GM12874 (cell line): ENCODE measurements around the gene ENPP1.

ENCODE experiments used
- CTCF ChIP-seq: IDR thresholded peaks from 2 replicates; pipeline ENCODE4 v1.5.1; 2011; ENCODE audit warnings: low read depth, mild to moderate bottlenecking, control low read depth, low read length, moderate library complexity; ENCODE audit not compliant: insufficient read depth

Gene ENPP1

GRCh38 chr6:131819572-131820124 lies 11.8 kb downstream of the ENPP1 start:
- no peak for TF ChIP-seq CTCF

GRCh38 chr6:131821010-131821807 lies 13.4 kb downstream of the ENPP1 start:
- no peak for TF ChIP-seq CTCF

GRCh38 chr6:131822119-131822518 lies 14.3 kb downstream of the ENPP1 start:
- TF ChIP-seq CTCF = no peak

- TF ChIP-seq CTCF = no peak
These were observed 15.6 kb downstream of the ENPP1 start for GRCh38 chr6:131823276-131823902.

- TF ChIP-seq CTCF = no peak
These were observed 18.1 kb downstream of the ENPP1 start for GRCh38 chr6:131825946-131826345.

- TF ChIP-seq CTCF = no peak
These were observed 20.3 kb downstream of the ENPP1 start for GRCh38 chr6:131828080-131828479.

GRCh38 chr6:131828951-131829350 lies 21.1 kb downstream of the ENPP1 start:
- no peak for TF ChIP-seq CTCF
